Measurements from ENCODE around the gene VDAC2. TPM values are rescaled to one million over a fixed set of nuclear protein-coding genes. Genes with fewer than 3 reads are reported as not detected.

Gene VDAC2
- polyA plus RNA-seq, 1 donor from 2014 or later = 291 TPM

- Histone ChIP-seq H3K27me3 (ENCODE audit: insufficient read depth, low read depth, low read length) (no peaks in the 10 kb centered on the region), H3K4me3 (ENCODE audit: low read length) (no peak overlapping the region), H3K36me3 (ENCODE audit: insufficient read depth, low read length) (no peaks in the 10 kb centered on the region), H3K4me2 (ENCODE audit: low read length) (no peak overlapping the region), H3K79me2 (replicated peaks; ENCODE audit: insufficient read depth, low read length) (no peaks in the 10 kb centered on the region), H2AFZ (ENCODE audit: low read depth, low read length) (no peak overlapping the region), H3K9ac (ENCODE audit: low read length) (no peak overlapping the region), H3F3A (ENCODE audit: insufficient read depth, low read length, poor library complexity, severe bottlenecking) (no peaks in the 10 kb centered on the region), H3K9me2 (ENCODE audit: insufficient read depth, low read length) (no peaks in the 10 kb centered on the region), H3K27ac (ENCODE audit: low read length) (no peak overlapping the region), H3K9me3 (ENCODE audit: low read length) (no peaks in the 10 kb centered on the region), H4K20me1 (ENCODE audit: insufficient read depth) (no peaks in the 10 kb centered on the region)
- TF ChIP-seq POLR2AphosphoS5 (IDR thresholded peaks at IDR 0.05) = no peak
- TF ChIP-seq SMC3 (conservative IDR thresholded peaks at IDR 0.05; ENCODE audit: poor library complexity) = no peak
Observed at GRCh38 chr10:75245354-75246250, 35.0 kb downstream of the VDAC2 start.

DNA sequence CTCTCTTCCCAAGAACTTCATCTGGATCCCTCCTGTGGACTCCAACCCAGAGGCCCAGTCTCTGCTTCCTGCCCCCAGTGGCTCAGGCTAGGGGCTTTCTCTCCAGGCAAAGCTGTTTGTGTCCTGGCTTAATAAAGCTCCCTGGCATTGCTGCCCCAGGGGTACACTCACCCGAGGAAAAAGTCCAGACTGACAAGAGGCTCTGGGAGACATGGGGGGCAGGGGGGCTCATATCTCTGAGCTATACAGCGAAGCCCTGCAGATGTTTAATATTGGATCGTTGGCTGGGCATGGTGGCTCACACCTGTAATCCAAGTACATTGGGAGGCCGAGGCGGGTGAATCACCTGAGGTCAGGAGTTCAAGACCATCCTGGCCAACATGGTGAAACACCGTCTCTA, 35.9 kb downstream of the VDAC2 start:
- H3K9me2 ChIP-seq (ENCODE audit: insufficient read depth, low read length) = no peaks in the 10 kb centered on the region
- H3K27me3 ChIP-seq (ENCODE audit: insufficient read depth, low read depth, low read length) = no peaks in the 10 kb centered on the region
- no peak overlapping the region for H3K9ac ChIP-seq (ENCODE audit: low read length)
- no peak overlapping the region for H2AFZ ChIP-seq (ENCODE audit: low read depth, low read length)
- H3K79me2 ChIP-seq (replicated peaks; ENCODE audit: insufficient read depth, low read length) = no peaks in the 10 kb centered on the region
- no peak for TF ChIP-seq TAF1 (IDR thresholded peaks at IDR 0.05; ENCODE audit: low read depth)
- TF ChIP-seq, protein P1, sequence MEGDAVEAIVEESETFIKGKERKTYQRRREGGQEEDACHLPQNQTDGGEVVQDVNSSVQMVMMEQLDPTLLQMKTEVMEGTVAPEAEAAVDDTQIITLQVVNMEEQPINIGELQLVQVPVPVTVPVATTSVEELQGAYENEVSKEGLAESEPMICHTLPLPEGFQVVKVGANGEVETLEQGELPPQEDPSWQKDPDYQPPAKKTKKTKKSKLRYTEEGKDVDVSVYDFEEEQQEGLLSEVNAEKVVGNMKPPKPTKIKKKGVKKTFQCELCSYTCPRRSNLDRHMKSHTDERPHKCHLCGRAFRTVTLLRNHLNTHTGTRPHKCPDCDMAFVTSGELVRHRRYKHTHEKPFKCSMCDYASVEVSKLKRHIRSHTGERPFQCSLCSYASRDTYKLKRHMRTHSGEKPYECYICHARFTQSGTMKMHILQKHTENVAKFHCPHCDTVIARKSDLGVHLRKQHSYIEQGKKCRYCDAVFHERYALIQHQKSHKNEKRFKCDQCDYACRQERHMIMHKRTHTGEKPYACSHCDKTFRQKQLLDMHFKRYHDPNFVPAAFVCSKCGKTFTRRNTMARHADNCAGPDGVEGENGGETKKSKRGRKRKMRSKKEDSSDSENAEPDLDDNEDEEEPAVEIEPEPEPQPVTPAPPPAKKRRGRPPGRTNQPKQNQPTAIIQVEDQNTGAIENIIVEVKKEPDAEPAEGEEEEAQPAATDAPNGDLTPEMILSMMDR (IDR thresholded peaks at IDR 0.05; ENCODE audit: poor library complexity, severe bottlenecking) = no peak
- no peak for TF ChIP-seq POLR2AphosphoS5 (IDR thresholded peaks at IDR 0.05)
- no peak for TF ChIP-seq SMC3 (conservative IDR thresholded peaks at IDR 0.05; ENCODE audit: poor library complexity)
- no peak for TF ChIP-seq REST (IDR thresholded peaks at IDR 0.05; ENCODE audit: borderline replicate concordance)
- no peak for TF ChIP-seq MXI1 (conservative IDR thresholded peaks at IDR 0.05; ENCODE audit: poor library complexity, severe bottlenecking)
- no peaks in the 10 kb centered on the region for H3K9me3 ChIP-seq (ENCODE audit: low read length)
- H3K36me3 ChIP-seq (ENCODE audit: insufficient read depth, low read length) = no peaks in the 10 kb centered on the region
- no peak overlapping the region for H3K4me2 ChIP-seq (ENCODE audit: low read length)
- no peak overlapping the region for H3K27ac ChIP-seq (ENCODE audit: low read length)
- no peaks in the 10 kb centered on the region for H4K20me1 ChIP-seq (ENCODE audit: insufficient read depth)
- H3K4me3 ChIP-seq (ENCODE audit: low read length) = no peak overlapping the region
- no peaks in the 10 kb centered on the region for H3F3A ChIP-seq (ENCODE audit: insufficient read depth, low read length, poor library complexity, severe bottlenecking)

GRCh38 chr10:75247797-75248196, 37.2 kb downstream of the VDAC2 start:
- Histone ChIP-seq H4K20me1 (ENCODE audit: insufficient read depth) (no peaks in the 10 kb centered on the region), H3K36me3 (ENCODE audit: insufficient read depth, low read length) (no peaks in the 10 kb centered on the region), H3K9ac (ENCODE audit: low read length) (no peak overlapping the region), H3K27me3 (ENCODE audit: insufficient read depth, low read depth, low read length) (no peaks in the 10 kb centered on the region), H2AFZ (ENCODE audit: low read depth, low read length) (no peak overlapping the region), H3K79me2 (replicated peaks; ENCODE audit: insufficient read depth, low read length) (no peaks in the 10 kb centered on the region), H3K4me2 (ENCODE audit: low read length) (no peak overlapping the region), H3K4me3 (ENCODE audit: low read length) (no peak overlapping the region), H3K9me2 (ENCODE audit: insufficient read depth, low read length) (no peaks in the 10 kb centered on the region), H3F3A (ENCODE audit: insufficient read depth, low read length, poor library complexity, severe bottlenecking) (no peaks in the 10 kb centered on the region), H3K27ac (ENCODE audit: low read length) (no peak overlapping the region), H3K9me3 (ENCODE audit: low read length) (no peaks in the 10 kb centered on the region)
- TF ChIP-seq RAD21 (conservative IDR thresholded peaks at IDR 0.05) = no peak
- TF ChIP-seq SMC3 (conservative IDR thresholded peaks at IDR 0.05; ENCODE audit: poor library complexity) = no peak
- TF ChIP-seq, protein P1 (IDR thresholded peaks at IDR 0.05; ENCODE audit: poor library complexity, severe bottlenecking) = no peak
- TF ChIP-seq EP300 (conservative IDR thresholded peaks at IDR 0.05; ENCODE audit: poor library complexity, severe bottlenecking) = no peak
- no peak for TF ChIP-seq EZH2 (IDR thresholded peaks at IDR 0.05; ENCODE audit: borderline replicate concordance, insufficient read depth, low read length, poor library complexity, severe bottlenecking)
- TF ChIP-seq TAF1 (IDR thresholded peaks at IDR 0.05; ENCODE audit: low read depth) = no peak
- TF ChIP-seq REST (IDR thresholded peaks at IDR 0.05; ENCODE audit: borderline replicate concordance) = no peak
- no peak for TF ChIP-seq POLR2AphosphoS5 (IDR thresholded peaks at IDR 0.05)
- no peak for TF ChIP-seq MXI1 (conservative IDR thresholded peaks at IDR 0.05; ENCODE audit: poor library complexity, severe bottlenecking)

Data from neural cell (in vitro differentiated cells).